Body of pancreas (tissue), 4 donors: ENCODE data around the gene SPIRE1. TPM values are rescaled to one million over a fixed set of nuclear protein-coding genes. Genes with fewer than 3 reads are reported as not detected.

Source experiments
- ATAC-seq: fragments of 150-250 bp; one replicate; pipeline ENCODE4 v1.9.1; 2016
- DNase-seq, 4 donors: peaks; one replicate each; pipeline ENCODE4 v3.0.0-alpha.2; 2019
- H3K27ac ChIP-seq, 4 donors: fragments of 200-600 bp; sonication (generic); 1 replicate in 3 of 4; 2 replicates in 1 of 4; pipeline versions ENCODE4 v1.5.1 to v1.6.1; 2016 to 2019; ENCODE audit warnings: mild to moderate bottlenecking in 1 of 4, mixed read lengths in 1 of 4, moderate library complexity in 1 of 4
- H3K27me3 ChIP-seq, 2 donors: fragments of 200-600 bp; sonication (generic); one replicate each; pipeline ENCODE4 v1.6.0; 2016; ENCODE audit warnings: mild to moderate bottlenecking in 1 of 2
- H3K36me3 ChIP-seq, 2 donors: fragments of 200-600 bp; sonication (generic); replicated peaks in 1 of 2; 2 replicates each; pipeline ENCODE4 v1.5.1; 2016; ENCODE audit warnings: low read depth in 2 of 2; ENCODE audit not compliant: insufficient read depth in 1 of 2
- H3K4me1 ChIP-seq: fragments of 200-600 bp; sonication (generic); one replicate; pipeline ENCODE4 v1.6.0; 2016
- H3K4me3 ChIP-seq, 2 donors: fragments of 200-600 bp; sonication (generic); 1 replicate in 1 of 2; 2 replicates in 1 of 2; pipeline ENCODE4 v1.5.1; 2016 to 2019
- H3K9me3 ChIP-seq, 3 donors: fragments of 200-600 bp; sonication (generic); 1 replicate in 2 of 3; 2 replicates in 1 of 3; pipeline ENCODE4 v1.5.1; 2016
- CTCF ChIP-seq, 7 experiments: fragments of 450-650 bp in 4 of 7; fragments of 200-600 bp in 3 of 7; sonication (generic) in 3 of 7; IDR thresholded peaks; one replicate each; pipeline ENCODE4 v1.5.1; 2016 to 2019; ENCODE audit warnings: antibody characterized with exemption in 7 of 7
- POLR2A ChIP-seq, 3 donors: fragments of 450-650 bp; IDR thresholded peaks; one replicate each; pipeline ENCODE4 v1.6.1; 2016; ENCODE audit warnings: antibody characterized with exemption in 3 of 3, mild to moderate bottlenecking in 2 of 3
- WGBS, 2 donors: methylation state at CpG; one replicate each; pipeline ENCODE4 v1.1.5; 2017; 5-methylcytosine and 5-hydroxymethylcytosine counted together
- intact Hi-C: fragments of 100-400 bp; cut with DNase I; formaldehyde crosslinking; loops from one replicate; pipeline ENCODE4 v1.15.1; 2023
- total RNA-seq, 2 donors: library from RNA; depleted of rRNA; stranded (reverse); fragments of >200 nt; gene quantifications; one replicate each; pipeline ENCODE4 v1.1.0, GENCODE V29; 2016

The SPIRE1 gene
- total RNA-seq, 2 donors from 2014 or later = 8.2 to 15.0 TPM

- no peak for TF ChIP-seq CTCF (IDR thresholded peaks at IDR 0.05)
- TF ChIP-seq POLR2A (IDR thresholded peaks at IDR 0.05) = no peak
- ATAC-seq (no peak), DNase-seq (no peak)
- Histone ChIP-seq H3K27me3 (no peaks in the 10 kb centered on the region), H3K4me1 (no peaks in the 10 kb centered on the region), H3K27ac (no peak overlapping the region), H3K36me3 (no peaks in the 10 kb centered on the region), H3K4me3 (no peak overlapping the region), H3K9me3 (no peaks in the 10 kb centered on the region)
- intact Hi-C loops = no loop called here
- 89 to 99% methylated on average over 11 to 16 of the region's 16 CpGs for WGBS, 2 donors
Measured at GRCh38 chr18:12431561-12431960, 226.3 kb downstream of the SPIRE1 start.

- intact Hi-C loops = no loop called here
- H3K4me1 ChIP-seq = no peaks in the 10 kb centered on the region
Measured at GRCh38 chr18:12430137-12430990, 227.5 kb downstream of the SPIRE1 start.

GRCh38 chr18:12429556-12429955 lies 228.4 kb downstream of the SPIRE1 start:
- no peaks in the 10 kb centered on the region for H3K4me1 ChIP-seq
- intact Hi-C loops = no loop called here
- no peak for TF ChIP-seq CTCF (IDR thresholded peaks at IDR 0.05)
- no peak for TF ChIP-seq POLR2A (IDR thresholded peaks at IDR 0.05)
- H3K36me3 ChIP-seq = no peaks in the 10 kb centered on the region
- no peaks in the 10 kb centered on the region for H3K9me3 ChIP-seq
- H3K27me3 ChIP-seq = no peaks in the 10 kb centered on the region
- 75 to 86% methylated on average over 4 to 16 of the region's 16 CpGs for WGBS, 2 donors
- H3K27ac ChIP-seq = no peak overlapping the region
- no peak for DNase-seq
- no peak overlapping the region for H3K4me3 ChIP-seq
- ATAC-seq = no peak

More at GRCh38 chr18:12430137-12430990, 227.5 kb downstream of the SPIRE1 start:
- no peak for DNase-seq
- no peak overlapping the region for H3K4me3 ChIP-seq
- 81 to 90% methylated on average over 8 of the region's 8 CpGs for WGBS, 2 donors
- no peaks in the 10 kb centered on the region for H3K9me3 ChIP-seq
- H3K27me3 ChIP-seq = no peaks in the 10 kb centered on the region
- H3K36me3 ChIP-seq = no peaks in the 10 kb centered on the region
- H3K27ac ChIP-seq = no peak overlapping the region
- no peak for ATAC-seq
- TF ChIP-seq CTCF (IDR thresholded peaks at IDR 0.05) (no peak), POLR2A (IDR thresholded peaks at IDR 0.05) (no peak)

GRCh38 chr18:12428923-12429322 lies 229.0 kb downstream of the SPIRE1 start:
- Histone ChIP-seq H3K9me3 (no peaks in the 10 kb centered on the region), H3K4me1 (no peaks in the 10 kb centered on the region), H3K27me3 (no peaks in the 10 kb centered on the region), H3K36me3 (no peaks in the 10 kb centered on the region), H3K4me3 (no peak overlapping the region), H3K27ac (no peak overlapping the region)
- WGBS, 2 donors = 73 to 84% methylated on average over 9 to 12 of the region's 12 CpGs
- no peak for ATAC-seq
- TF ChIP-seq CTCF (IDR thresholded peaks at IDR 0.05) (no peak), POLR2A (IDR thresholded peaks at IDR 0.05) (no peak)
- no peak for DNase-seq
- intact Hi-C loops = no loop called here

- intact Hi-C loops = no loop called here
- WGBS, 2 donors = 76 to 83% methylated on average over 3 of the region's 3 CpGs
- ATAC-seq = no peak
Measured at GRCh38 chr18:12426924-12427323, 231.0 kb downstream of the SPIRE1 start.

More at GRCh38 chr18:12426924-12427323, 231.0 kb downstream of the SPIRE1 start:
- H3K4me3 ChIP-seq = no peak overlapping the region
- no peak for DNase-seq
- no peak overlapping the region for H3K27ac ChIP-seq
- TF ChIP-seq POLR2A (IDR thresholded peaks at IDR 0.05) (no peak), CTCF (IDR thresholded peaks at IDR 0.05) (no peak)
- H3K27me3 ChIP-seq = no peaks in the 10 kb centered on the region
- no peaks in the 10 kb centered on the region for H3K9me3 ChIP-seq
- no peaks in the 10 kb centered on the region for H3K4me1 ChIP-seq
- H3K36me3 ChIP-seq = no peaks in the 10 kb centered on the region
